GM13977 (cell line): ENCODE data around the gene CHDH.

Source experiments
- DNase-seq: peaks from one replicate; pipeline ENCODE4 v3.0.0; 2012; ENCODE audit warnings: low spot score
- CTCF ChIP-seq: IDR thresholded peaks from 2 replicates; pipeline ENCODE4 v1.5.1; 2012; ENCODE audit warnings: mild to moderate bottlenecking, control low read depth; ENCODE audit not compliant: insufficient read depth; ENCODE audit errors: extremely low read depth, missing control alignments
- in situ Hi-C: fragments of 300-500 bp; cut with MboI; formaldehyde crosslinking; loops from one replicate; pipeline ENCODE4 v1.12.0; 2022; ENCODE audit warnings: low sequenced_read_pairs, low pct_unique_long_range_greater_than_20kb, mixed read lengths, inconsistent platforms; ENCODE audit not compliant: unreplicated experiment

The CHDH gene

GRCh38 chr3:53829605-53830004 lies 16.6 kb downstream of the CHDH start:
- TF ChIP-seq CTCF = no peak
- no peak for DNase-seq
- in situ Hi-C loops = no loop called here

GRCh38 chr3:53828581-53828980 lies 17.6 kb downstream of the CHDH start:
- no peak for DNase-seq
- in situ Hi-C loops = no loop called here
- TF ChIP-seq CTCF = no peak

- in situ Hi-C loops = no loop called here
Observed at GRCh38 chr3:53826048-53826447, 20.2 kb downstream of the CHDH start.

GRCh38 chr3:53824795-53825194 lies 21.4 kb downstream of the CHDH start:
- TF ChIP-seq CTCF = no peak
- no peak for DNase-seq
- in situ Hi-C loops = no loop called here

More at GRCh38 chr3:53826048-53826447, 20.2 kb downstream of the CHDH start:
- DNase-seq = no peak
- TF ChIP-seq CTCF = no peak

- DNase-seq = no peak
- in situ Hi-C loops = no loop called here
- TF ChIP-seq CTCF = no peak
Observed at GRCh38 chr3:53823956-53824657, 22.1 kb downstream of the CHDH start.

- no peak for DNase-seq
- TF ChIP-seq CTCF = no peak
- in situ Hi-C loops = no loop called here
Observed at GRCh38 chr3:53823026-53823955, 22.9 kb downstream of the CHDH start.
